VCaP (cell line): Measurements from ENCODE around the gene RGS10.
"Not testable (repeated sequence)": the region's sequence is repeated elsewhere in the genome, so short reads cannot be mapped to it uniquely, and the experiment has no call there.

ENCODE experiments used
- H3K27ac ChIP-seq: fragments of 450-650 bp; 2 replicates; pipeline ENCODE4 v1.5.1; 2017
- CTCF ChIP-seq: fragments of 450-650 bp; conservative IDR thresholded peaks from 2 replicates; pipeline ENCODE4 v1.5.1; 2017; ENCODE audit warnings: mild to moderate bottlenecking, moderate library complexity

RGS10 gene

GRCh38 chr10:119537953-119538630, 4.4 kb downstream of the RGS10 start:
- H3K27ac ChIP-seq: peak overlapping the region; percentile 88
- TF ChIP-seq CTCF: no peak

GRCh38 chr10:119536508-119537025, 6.0 kb downstream of the RGS10 start:
- TF ChIP-seq CTCF: no peak
- H3K27ac ChIP-seq: peak overlapping the region; percentile 88

- H3K27ac ChIP-seq: peak overlapping the region; percentile 88; the same call in 1 of the 2 replicates
- TF ChIP-seq CTCF: no peak
Observed at GRCh38 chr10:119535837-119536507, 6.5 kb downstream of the RGS10 start.

GRCh38 chr10:119535305-119535704, 7.2 kb downstream of the RGS10 start:
- H3K27ac ChIP-seq: no peak overlapping the region; the same call in 1 of the 2 replicates
- no peak for TF ChIP-seq CTCF

GRCh38 chr10:119533473-119533872, 9.0 kb downstream of the RGS10 start:
- H3K27ac ChIP-seq: no peak overlapping the region
- no peak for TF ChIP-seq CTCF

GRCh38 chr10:119532791-119533190, 9.7 kb downstream of the RGS10 start:
- H3K27ac ChIP-seq: peak overlapping the region; percentile 19; the same call in 1 of the 2 replicates

- H3K27ac ChIP-seq: not testable (repeated sequence)
Observed at GRCh38 chr10:119532251-119532650, 10.3 kb downstream of the RGS10 start.

- no peak overlapping the region for H3K27ac ChIP-seq
- no peak for TF ChIP-seq CTCF
Observed at GRCh38 chr10:119531067-119531466, 11.5 kb downstream of the RGS10 start.

GRCh38 chr10:119528663-119529237, 13.8 kb downstream of the RGS10 start:
- H3K27ac ChIP-seq: not testable (repeated sequence)
